NCI-H524 (cell line): ENCODE data around the gene EZH1.

Experiments used
- DNase-seq, 2 experiments: peaks; one replicate each; lab custom pipeline; 2025; lab: John Stamatoyannopoulos, UW

Gene EZH1

DNA sequence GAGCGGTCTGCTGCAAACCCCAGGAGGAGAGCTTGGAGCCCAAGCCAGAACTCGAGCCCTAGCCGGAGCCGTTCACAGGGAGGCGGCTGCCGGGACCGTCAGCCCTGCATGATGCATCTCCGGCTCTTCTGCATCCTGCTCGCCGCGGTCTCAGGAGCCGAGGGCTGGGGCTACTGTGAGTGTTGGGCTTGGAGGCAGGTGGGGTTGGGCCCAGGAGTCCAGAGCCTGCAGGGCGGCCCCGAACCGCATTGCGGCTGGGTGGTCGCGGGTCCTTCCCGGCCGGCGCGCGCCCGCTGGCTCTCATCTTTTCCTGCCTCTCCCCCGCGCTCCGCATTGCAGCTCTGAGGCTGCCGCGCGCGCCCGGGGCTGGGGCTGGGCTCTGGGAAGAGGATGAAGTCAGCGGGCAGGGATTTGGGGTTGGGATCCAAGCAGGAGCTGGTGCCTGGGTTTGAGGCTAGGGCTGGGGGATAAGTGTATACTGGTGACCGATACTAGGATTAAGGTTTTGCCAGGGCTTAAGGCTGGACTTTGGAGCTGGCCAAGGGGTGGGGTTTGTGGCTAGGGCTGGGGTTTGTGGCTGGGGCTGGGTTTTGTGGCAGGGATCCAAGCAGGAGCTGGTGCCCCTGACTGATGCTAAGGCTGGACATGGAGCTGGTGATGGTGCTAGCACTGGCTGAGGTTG, 62.0 kb downstream of the EZH1 start:
- DNase-seq = peak; percentile 21 to 72

GRCh38 chr17:42681976-42682721, 62.7 kb downstream of the EZH1 start, which contains the start of gene CNTNAP1:
Gene CNTNAP1, plus strand, starts transcription at chr17:42682531. Its CDS starts 299 bp downstream, at chr17:42682830.
- DNase-seq = peak; percentile 34 to 72

GRCh38 chr17:42680331-42680808, 64.5 kb downstream of the EZH1 start:
- no peak for DNase-seq

- peak; percentile 27 to 79 for DNase-seq
Observed at GRCh38 chr17:42679492-42680330, 65.1 kb downstream of the EZH1 start.

DNA sequence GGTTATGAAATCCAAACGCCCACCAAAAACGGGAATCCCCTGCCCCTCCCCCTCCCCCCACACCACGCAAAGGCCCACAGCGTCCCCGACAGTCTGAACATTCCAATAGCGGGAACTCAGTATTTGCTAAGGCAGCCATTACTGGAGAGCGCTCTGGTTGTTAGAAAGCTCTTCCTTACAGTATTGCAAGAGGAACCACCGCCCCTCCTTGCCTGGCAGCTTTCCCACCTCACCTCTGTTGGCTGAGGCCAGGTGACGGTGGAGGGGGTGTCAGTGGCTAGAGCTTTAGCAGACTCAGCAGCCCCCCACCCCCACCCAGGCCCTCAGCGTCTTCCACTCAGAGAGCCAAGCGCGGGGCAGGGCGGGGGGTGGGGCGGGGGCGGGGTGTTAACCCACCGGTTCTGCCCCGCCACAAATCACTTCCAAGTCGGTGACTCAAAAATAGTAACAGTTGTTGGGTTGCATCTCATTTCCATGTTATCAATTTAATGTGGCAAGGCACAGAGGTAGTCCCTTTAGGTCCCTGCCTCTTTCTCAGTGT, 65.8 kb downstream of the EZH1 start:
- DNase-seq = peak in 1 of 2 experiments; percentile 70

- DNase-seq = peak; percentile 94 to 96
Observed at GRCh38 chr17:42677921-42678781, 66.7 kb downstream of the EZH1 start.

GRCh38 chr17:42677012-42677857, 67.6 kb downstream of the EZH1 start:
- peak; percentile 100 for DNase-seq

- DNase-seq = no peak
Observed at GRCh38 chr17:42676424-42677011, 68.3 kb downstream of the EZH1 start, which contains the start of gene PLEKHH3. Gene PLEKHH3, minus strand, starts transcription at chr17:42676994. Its CDS starts 431 bp downstream, at chr17:42676563.

DNA sequence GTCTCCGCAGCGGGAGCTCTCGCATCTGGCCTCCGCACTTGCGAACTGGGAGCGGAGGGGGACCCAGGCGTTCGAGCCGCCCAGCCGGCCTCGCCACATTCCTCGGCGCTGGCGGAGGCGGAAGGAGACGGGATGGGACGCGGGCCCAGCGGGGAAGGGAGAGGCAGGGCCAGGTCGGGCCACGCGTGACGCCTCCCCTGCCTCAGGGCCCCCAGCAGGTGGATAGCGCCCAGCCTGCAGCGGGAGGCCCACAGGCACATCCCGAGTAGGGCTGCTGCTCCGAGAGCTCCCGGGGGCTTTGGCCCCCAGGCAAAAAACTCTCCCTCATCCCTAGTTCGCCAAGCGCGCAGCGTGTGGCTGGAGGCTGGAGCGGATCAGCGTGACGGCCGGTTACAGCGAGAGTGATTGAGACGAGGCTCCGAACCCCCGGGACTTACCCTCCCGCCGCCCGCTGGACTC, 68.8 kb downstream of the EZH1 start:
- DNase-seq = peak in 1 of 2 experiments; percentile 44

DNA sequence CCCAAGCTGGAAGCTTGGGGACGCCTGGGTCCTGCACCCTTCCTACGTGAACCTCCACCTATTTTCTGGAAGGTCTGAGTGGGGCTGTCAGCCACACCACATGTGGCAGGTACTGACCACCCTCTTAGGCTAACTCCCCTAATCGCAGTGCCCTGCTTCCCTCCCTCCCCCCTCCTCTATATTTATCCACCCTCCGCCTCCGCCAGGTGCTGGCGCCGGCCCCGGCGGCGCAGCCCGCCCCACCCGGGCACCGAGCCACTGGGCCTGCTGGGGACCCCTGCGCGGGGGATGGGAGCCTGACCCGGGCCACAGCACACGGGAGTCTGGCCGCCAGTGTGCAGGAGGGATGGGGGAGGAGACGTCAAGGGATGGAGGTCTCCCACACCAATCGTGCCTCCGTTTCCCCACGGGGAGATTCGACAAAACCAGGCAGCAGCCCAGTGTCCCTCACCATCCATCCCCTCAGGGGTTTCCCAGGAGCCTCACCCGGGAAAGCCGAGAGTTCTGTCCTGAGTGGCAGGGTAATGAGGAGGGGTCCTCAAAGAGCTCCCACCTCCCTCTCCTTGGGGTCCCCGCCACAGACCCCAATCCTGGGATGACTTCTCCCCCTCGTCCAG, 69.4 kb downstream of the EZH1 start:
- DNase-seq = peak; percentile 12 to 38

GRCh38 chr17:42674755-42675347, 70.0 kb downstream of the EZH1 start:
- peak in 1 of 2 experiments; percentile 45 for DNase-seq

DNA sequence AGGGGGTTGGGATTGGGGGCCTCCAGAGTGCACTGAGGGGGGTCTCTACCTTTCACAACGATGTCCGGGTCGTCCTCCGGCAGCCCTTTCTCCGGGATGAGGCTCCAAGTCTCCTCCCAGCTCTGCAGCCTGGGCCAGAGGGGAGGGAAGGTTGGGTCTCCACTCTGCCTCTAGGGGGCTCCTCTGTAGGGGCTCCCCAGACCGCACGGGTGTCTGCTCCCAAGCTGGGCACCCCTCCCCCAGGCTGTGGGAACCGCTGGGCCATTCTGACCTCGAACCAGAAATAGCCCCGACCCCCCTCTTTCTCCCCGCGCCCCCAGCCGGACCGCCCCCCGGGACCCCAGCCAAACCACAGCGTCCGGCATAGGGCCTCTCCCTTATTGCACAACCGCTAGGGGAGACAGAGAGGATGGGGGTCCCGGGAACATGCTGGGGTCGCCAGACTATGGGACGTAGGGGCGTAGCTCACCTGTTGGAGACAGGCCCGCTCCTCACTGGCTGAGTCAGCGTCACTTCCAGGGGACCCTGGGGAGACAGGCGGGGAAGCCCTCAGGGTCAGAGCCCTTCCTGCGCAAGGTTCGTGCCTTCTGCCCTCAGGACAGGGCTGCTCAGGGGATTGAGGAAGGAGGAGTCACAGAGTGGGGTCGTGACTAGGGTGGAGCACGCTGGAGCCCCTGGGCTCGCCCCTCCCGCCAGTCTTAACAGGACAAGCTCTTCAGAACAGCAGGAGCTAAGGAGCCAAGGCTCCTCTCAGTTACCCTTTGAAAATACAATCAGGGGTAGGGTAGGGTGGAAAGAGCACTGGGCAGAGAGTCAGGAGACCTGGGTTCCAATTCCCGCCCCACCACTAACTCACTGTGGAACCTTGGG, 70.7 kb downstream of the EZH1 start:
- DNase-seq = peak in 1 of 2 experiments; percentile 24

DNA sequence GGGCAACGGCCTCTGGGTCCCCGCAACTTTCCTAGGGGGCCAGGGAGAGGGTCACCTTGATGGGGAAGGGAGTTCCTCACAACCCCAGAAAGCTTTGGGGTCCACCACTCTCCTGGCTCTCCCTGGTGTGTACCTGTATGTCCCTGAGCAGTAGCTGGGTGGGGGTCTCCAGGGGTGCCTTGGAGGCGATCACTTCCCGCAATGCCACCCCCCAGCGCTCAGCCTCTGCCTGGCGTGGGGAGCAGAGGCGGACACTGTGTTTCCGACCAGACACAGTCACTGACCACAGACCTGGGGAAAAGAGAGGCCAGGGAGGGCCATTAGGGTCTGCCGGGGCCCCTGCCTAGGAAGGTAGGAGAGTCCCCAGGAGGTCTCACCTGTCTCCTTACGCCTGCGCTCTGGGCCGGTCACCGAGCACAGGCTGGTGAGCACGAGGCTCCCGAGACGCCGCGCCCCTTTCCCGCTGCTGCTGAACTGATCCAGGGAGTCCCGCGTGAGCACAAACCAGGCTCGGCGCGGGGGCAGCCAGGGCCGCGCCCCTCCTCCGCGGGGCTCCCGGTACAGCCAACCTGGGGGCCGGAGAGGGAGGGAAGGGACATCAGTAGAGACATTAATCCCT, 71.5 kb downstream of the EZH1 start:
- DNase-seq = no peak

- DNase-seq = no peak
Observed at GRCh38 chr17:42672038-42672437, 72.8 kb downstream of the EZH1 start.

- no peak for DNase-seq
Observed at GRCh38 chr17:42670789-42671657, 73.8 kb downstream of the EZH1 start.
